ENCODE measurements around the gene MMP12. TPM values are rescaled to one million over a fixed set of nuclear protein-coding genes. Genes with fewer than 3 reads are reported as not detected.
"Not testable (repeated sequence)": the region's sequence is repeated elsewhere in the genome, so short reads cannot be mapped to it uniquely, and the experiment has no call there.

MMP12 gene
- total and polyA plus RNA-seq, 3 donors from 2014 or later = 0.25 to 0.61 TPM; not detected in 1

DNA sequence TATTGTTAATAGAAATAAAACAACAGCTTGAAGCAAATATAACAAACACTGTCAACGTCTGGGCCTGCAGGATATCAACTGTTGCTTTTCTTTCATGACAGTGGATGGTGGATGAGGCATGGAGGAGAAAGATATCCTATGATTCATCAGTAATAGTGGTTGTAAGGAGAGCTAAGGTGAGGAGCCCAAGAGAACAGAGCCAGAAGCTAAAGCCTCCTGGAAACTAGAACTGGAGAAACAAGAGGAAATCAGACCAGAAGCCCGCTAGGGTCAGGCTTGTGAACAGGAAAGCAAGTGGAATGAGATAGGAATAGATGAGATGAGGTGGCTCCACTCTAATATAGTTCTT lies 37.7 kb upstream of the MMP12 start:
- Histone ChIP-seq H3K36me3 (ENCODE audit: low read depth, missing control alignments) (no peaks in the 10 kb centered on the region), H3K27ac (no peak overlapping the region), H3K4me3 (no peak overlapping the region), H3K9me3 (no peaks in the 10 kb centered on the region), H3K27me3 (no peaks in the 10 kb centered on the region), H3K4me1 (no peaks in the 10 kb centered on the region)
- TF ChIP-seq POLR2A (IDR thresholded peaks at IDR 0.05) = no peak
- TF ChIP-seq, protein P1, sequence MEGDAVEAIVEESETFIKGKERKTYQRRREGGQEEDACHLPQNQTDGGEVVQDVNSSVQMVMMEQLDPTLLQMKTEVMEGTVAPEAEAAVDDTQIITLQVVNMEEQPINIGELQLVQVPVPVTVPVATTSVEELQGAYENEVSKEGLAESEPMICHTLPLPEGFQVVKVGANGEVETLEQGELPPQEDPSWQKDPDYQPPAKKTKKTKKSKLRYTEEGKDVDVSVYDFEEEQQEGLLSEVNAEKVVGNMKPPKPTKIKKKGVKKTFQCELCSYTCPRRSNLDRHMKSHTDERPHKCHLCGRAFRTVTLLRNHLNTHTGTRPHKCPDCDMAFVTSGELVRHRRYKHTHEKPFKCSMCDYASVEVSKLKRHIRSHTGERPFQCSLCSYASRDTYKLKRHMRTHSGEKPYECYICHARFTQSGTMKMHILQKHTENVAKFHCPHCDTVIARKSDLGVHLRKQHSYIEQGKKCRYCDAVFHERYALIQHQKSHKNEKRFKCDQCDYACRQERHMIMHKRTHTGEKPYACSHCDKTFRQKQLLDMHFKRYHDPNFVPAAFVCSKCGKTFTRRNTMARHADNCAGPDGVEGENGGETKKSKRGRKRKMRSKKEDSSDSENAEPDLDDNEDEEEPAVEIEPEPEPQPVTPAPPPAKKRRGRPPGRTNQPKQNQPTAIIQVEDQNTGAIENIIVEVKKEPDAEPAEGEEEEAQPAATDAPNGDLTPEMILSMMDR (IDR thresholded peaks at IDR 0.05) = no peak
- intact Hi-C loops (cut with DNase I; ENCODE audit: low total_unique reads) = no loop called here
- no peak for DNase-seq
- 82 to 86% methylated on average over 2 of the region's 2 CpGs for WGBS, 2 donors

DNA sequence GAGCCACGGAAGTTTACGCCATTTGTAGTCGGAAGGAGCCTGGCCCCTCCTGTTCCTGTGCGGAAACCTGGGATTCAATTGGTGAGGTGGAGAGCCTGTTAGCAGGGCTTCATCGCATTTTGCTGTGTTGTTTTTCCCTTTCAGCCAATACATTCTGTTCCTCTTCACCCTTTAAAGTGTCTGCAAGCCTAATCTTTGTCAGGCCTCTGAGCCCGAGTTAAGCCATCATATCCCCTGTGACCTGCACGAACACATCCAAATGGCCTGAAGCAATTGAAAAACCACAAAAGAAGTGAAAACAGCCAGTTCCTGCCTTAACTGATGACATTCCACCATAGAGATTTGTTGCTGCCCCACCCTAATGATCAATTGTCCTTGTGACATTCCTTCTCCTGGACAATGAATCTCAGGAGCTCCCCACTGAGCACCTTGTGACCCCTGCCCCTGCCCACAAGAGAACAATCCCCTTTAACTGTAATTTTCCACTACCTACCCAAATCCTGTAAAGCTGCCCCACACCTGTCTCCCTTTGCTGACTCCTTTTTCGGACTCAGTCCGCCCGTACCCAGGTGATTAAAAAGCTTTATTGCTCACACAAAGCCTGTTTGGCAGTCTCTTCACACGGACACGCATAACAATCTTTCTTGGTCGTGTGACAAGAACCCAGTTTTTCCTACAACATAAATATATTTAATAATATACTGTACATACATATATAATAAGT lies 37.1 kb upstream of the MMP12 start:
- no peak for DNase-seq
- intact Hi-C loops (cut with DNase I; ENCODE audit: low total_unique reads) = no loop called here
- TF ChIP-seq, protein P1 (IDR thresholded peaks at IDR 0.05) = no peak
- no peak for TF ChIP-seq POLR2A (IDR thresholded peaks at IDR 0.05)
- Histone ChIP-seq H3K27ac (no peak overlapping the region), H3K27me3 (no peaks in the 10 kb centered on the region), H3K36me3 (ENCODE audit: low read depth, missing control alignments) (no peaks in the 10 kb centered on the region), H3K4me3 (no peak overlapping the region), H3K4me1 (no peaks in the 10 kb centered on the region), H3K9me3 (no peaks in the 10 kb centered on the region)
- WGBS, 2 donors = 90 to 92% methylated on average over 13 of the region's 13 CpGs

DNA sequence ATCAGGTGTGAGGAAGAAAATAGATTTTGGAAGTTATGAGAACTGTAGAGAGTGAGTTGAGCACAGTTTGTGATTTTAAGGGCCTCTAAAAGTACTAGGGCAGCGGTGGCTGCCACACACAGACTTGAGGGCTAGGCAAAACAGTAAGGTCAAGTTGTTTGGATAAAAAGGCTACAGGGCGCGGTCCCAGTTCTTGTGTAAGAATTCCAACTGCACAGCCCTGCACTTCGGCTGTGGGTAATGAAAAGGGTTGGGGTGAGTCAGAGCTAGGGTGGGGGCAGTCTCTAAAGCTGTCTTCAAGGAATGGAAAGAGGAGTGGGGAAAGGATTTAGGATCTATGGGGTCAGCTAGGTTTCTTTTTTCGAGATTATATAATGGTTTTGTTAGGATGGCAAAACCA lies 31.1 kb upstream of the MMP12 start:
- H3K27ac ChIP-seq; H3K36me3 ChIP-seq (ENCODE audit: low read depth, missing control alignments); H3K27me3 ChIP-seq; DNase-seq; H3K4me3 ChIP-seq; H3K9me3 ChIP-seq; H3K4me1 ChIP-seq; intact Hi-C loops (cut with DNase I; ENCODE audit: low total_unique reads): not testable (repeated sequence)
- WGBS, 2 donors = 85 to 86% methylated on average over 5 of the region's 5 CpGs

DNA sequence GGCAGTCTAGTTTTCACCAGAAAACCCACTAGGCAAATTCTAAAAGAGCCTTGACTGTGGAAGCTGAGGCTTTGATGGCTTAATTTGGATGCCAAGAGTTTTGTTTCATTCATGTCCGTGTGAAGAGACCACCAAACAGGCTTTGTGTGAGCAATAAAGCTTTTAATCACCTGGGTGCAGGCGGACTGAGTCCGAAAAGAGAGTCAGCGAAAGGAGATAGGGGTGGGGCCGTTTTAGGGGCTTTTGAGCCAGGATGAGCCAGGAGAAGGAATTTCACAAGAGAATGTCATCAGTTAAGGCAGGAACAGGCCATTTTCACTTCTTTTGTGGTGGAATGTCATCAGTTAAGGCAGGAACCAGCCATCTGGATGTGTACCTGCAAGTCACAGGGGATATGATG lies 29.1 kb upstream of the MMP12 start:
- intact Hi-C loops (cut with DNase I; ENCODE audit: low total_unique reads); H3K9me3 ChIP-seq; H3K4me1 ChIP-seq; H3K27ac ChIP-seq; DNase-seq; H3K27me3 ChIP-seq; H3K4me3 ChIP-seq; H3K36me3 ChIP-seq (ENCODE audit: low read depth, missing control alignments): not testable (repeated sequence)
- WGBS, 2 donors = 54 to 60% methylated on average over 5 of the region's 5 CpGs

DNA sequence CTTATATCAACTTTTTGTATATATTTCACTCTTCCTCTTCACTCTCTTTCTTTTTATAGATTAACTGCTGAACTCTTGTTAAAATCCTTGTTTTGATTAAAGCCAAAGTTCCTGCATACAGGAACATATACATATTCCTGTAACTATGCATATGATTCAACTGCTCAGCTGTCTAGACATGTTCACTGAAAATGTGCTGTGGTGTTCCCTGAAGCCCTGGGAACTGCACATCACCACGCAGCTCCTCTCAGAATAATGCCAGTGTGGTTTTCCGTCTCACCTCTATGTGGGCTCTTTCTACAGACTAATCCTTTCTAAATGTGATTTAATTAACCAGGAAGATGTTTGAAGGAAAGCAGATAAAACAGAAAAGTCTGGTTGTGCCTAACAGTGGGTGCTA lies 25.6 kb upstream of the MMP12 start:
- H3K27me3 ChIP-seq = no peaks in the 10 kb centered on the region
- no peaks in the 10 kb centered on the region for H3K9me3 ChIP-seq
- H3K4me3 ChIP-seq = no peak overlapping the region
- intact Hi-C loops (cut with DNase I; ENCODE audit: low total_unique reads) = no loop called here
- no peak for TF ChIP-seq POLR2A (IDR thresholded peaks at IDR 0.05)
- TF ChIP-seq, protein P1 (IDR thresholded peaks at IDR 0.05) = no peak
- no peak for DNase-seq
- H3K27ac ChIP-seq = no peak overlapping the region
- 79 to 84% methylated on average over 2 of the region's 2 CpGs for WGBS, 2 donors
- H3K4me1 ChIP-seq = no peaks in the 10 kb centered on the region
- H3K36me3 ChIP-seq (ENCODE audit: low read depth, missing control alignments) = no peaks in the 10 kb centered on the region

DNA sequence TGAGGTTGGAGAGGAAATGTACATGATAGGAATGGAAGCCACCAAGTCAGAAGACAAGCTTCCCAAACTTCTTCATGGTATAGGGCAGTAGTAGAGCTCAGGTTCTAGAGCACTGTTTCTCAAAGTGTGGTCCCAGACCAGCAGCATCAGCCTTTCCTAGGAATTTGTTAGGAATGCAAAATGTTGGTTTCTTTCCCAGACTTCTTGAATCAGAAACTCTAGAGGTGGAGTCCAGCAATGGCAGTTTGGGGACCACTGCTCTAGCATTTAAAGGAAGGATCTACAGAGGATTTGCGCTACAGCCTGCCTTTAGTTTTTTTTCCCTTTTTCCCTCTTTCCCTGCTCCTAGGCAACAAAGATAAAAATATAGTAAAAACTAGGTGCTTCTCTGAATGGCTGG lies 17.0 kb upstream of the MMP12 start:
- Histone ChIP-seq H3K36me3 (ENCODE audit: low read depth, missing control alignments) (no peaks in the 10 kb centered on the region), H3K9me3 (no peaks in the 10 kb centered on the region), H3K27ac (no peak overlapping the region), H3K27me3 (no peaks in the 10 kb centered on the region), H3K4me1 (no peaks in the 10 kb centered on the region), H3K4me3 (no peak overlapping the region)
- TF ChIP-seq, protein P1 (IDR thresholded peaks at IDR 0.05) = no peak
- TF ChIP-seq POLR2A (IDR thresholded peaks at IDR 0.05) = no peak
- 96 to 100% methylated on average over 1 of the region's 1 CpG for WGBS, 2 donors
- DNase-seq = no peak
- intact Hi-C loops (cut with DNase I; ENCODE audit: low total_unique reads) = no loop called here

Measured in testis (tissue), 3 donors.